Measurements from ENCODE around the gene FOXL2. TPM values are rescaled to one million over a fixed set of nuclear protein-coding genes. Genes with fewer than 3 reads are reported as not detected.

FOXL2 gene
- total RNA-seq, 4 donors from 2014 or later, result not detected

DNA sequence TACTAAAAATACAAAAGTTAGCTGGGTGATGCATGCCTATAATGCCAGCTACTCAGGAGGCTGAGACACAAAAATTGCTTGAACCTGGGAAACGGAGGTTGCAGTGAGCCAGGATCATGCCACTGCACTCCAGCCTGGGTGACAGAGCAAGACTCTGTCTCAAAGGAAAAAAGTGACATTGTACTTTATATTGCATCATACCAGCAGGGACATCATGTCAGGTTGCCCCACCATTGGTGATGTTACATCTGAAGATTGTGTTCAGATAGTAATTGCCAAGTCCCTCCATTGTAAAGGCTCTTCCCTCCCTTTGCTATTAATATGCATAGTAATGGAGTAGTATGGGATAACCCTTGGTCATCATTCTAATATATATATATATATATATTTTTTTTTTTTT, 44.8 kb downstream of the FOXL2 start:
- DNase-seq (ENCODE audit: low spot score) (no peak), ATAC-seq (ENCODE audit: low FRiP score) (no peak)
- TF ChIP-seq, protein P1, sequence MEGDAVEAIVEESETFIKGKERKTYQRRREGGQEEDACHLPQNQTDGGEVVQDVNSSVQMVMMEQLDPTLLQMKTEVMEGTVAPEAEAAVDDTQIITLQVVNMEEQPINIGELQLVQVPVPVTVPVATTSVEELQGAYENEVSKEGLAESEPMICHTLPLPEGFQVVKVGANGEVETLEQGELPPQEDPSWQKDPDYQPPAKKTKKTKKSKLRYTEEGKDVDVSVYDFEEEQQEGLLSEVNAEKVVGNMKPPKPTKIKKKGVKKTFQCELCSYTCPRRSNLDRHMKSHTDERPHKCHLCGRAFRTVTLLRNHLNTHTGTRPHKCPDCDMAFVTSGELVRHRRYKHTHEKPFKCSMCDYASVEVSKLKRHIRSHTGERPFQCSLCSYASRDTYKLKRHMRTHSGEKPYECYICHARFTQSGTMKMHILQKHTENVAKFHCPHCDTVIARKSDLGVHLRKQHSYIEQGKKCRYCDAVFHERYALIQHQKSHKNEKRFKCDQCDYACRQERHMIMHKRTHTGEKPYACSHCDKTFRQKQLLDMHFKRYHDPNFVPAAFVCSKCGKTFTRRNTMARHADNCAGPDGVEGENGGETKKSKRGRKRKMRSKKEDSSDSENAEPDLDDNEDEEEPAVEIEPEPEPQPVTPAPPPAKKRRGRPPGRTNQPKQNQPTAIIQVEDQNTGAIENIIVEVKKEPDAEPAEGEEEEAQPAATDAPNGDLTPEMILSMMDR (IDR thresholded peaks at IDR 0.05), result no peak

DNA sequence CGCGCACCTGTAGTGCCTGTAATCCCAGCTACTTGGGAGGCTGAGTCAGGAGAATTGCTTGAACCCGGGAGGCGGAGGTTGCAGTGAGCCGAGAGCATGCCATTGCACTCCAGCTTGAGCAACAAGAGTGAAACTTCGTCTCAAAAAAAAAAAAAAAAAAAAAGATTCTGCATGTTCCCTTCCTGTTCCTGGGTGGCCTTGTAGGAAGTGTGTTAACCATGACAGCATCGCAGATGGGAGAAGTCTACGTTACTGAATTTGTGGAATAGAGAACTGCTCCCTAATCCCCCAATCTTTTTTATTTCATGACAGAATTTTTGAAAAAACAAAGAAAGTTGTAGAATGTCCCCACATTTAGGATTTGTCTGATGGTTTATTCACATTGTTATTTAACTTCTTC, 45.4 kb downstream of the FOXL2 start:
- no peak for ATAC-seq (ENCODE audit: low FRiP score)
- TF ChIP-seq, protein P1 (IDR thresholded peaks at IDR 0.05), result no peak

DNA sequence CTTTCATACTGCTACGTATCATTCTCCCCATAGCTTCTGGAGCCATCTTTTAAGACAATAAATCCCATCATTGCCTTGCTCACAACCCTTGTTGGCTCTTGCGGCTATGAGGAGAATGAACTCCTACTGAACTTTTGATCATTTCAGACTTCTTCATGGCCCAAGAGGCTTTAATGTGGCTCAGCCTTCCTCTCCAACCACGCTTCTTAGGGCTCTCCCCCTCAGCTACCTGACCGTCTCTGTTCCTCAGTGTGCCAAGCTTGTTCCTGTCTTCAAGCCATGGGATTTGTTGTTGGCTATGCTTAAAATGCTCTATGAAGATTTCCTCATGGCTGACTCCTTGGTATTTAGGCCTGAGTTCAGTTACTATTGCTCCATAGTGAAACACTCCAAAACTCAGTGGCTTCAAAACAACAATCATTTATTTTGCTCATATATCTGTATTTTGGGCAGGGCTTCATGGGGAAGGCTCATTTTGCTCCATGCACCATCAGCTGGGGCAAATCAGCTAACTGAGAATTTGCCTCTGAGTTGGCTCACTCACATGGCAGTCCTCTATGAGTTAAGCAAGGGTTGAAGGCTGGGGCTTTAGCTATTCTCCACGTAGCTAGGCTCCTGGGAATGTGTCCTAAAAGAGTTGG, 47.5 kb downstream of the FOXL2 start:
- TF ChIP-seq, protein P1 (IDR thresholded peaks at IDR 0.05), result no peak
- DNase-seq (ENCODE audit: low spot score) (no peak), ATAC-seq (ENCODE audit: low FRiP score) (peak; percentile 29)

More for the DNA sequence above, 45.4 kb downstream of the FOXL2 start:
- DNase-seq (ENCODE audit: low spot score), result no peak

DNA sequence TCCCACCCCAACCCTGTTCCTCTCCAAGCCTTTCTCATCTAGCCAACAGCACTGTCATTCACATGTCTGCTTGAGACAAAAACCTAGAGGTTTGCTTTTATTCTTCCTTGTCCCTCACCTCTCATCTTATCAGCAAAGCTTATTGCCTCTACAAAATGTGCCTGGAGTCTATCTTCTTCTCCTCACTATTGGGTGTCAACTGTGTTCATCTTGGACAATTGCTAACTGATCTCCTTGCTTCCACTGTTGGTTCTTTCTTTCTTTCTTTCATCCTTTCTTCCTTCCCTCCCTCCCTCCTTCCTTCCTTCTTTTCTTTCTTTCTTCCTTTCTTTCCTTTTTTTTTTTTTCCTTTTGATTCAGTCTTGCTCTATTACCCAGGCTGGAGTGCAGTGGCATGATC, 48.2 kb downstream of the FOXL2 start:
- TF ChIP-seq, protein P1 (IDR thresholded peaks at IDR 0.05), result no peak
- DNase-seq (ENCODE audit: low spot score), result no peak
- no peak for ATAC-seq (ENCODE audit: low FRiP score)

DNA sequence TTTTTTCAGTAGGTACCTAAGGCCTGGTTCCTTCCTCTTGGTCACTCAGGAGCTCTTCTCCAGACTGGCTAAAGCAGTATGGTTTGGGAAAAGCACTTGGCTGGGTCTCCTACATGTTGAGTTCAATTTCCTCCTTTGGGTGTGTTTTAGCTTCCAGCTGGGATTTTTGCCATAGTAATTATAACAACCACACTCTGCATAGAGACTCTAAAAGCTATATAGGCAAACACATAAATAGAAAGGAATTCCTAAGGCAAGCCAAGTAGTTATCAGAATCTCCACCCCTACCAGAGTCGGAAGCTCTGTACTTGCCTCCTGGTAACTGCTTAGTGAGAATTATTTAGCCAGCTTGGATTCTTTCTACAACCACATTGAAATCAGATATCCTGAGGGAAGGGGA, 48.6 kb downstream of the FOXL2 start:
- DNase-seq (ENCODE audit: low spot score) (no peak), ATAC-seq (ENCODE audit: low FRiP score) (peak; percentile 45)
- TF ChIP-seq, protein P1 (IDR thresholded peaks at IDR 0.05), result no peak

Other genes starting within 250 kb of the FOXL2 start
- 10 to 100 TPM; 20.6 to 42.8 (median 22.4) TPM for gene PIK3CB, start 112.2 kb downstream of the FOXL2 start, total RNA-seq
- not detected for gene FOXL2NB, start 80 bp upstream of the FOXL2 start, total RNA-seq
- not detected for gene PRR23A, start 59.1 kb upstream of the FOXL2 start, total RNA-seq
- gene PRR23B, start 73.8 kb upstream of the FOXL2 start, total RNA-seq, result not detected
- gene PRR23C, start 97.8 kb upstream of the FOXL2 start, total RNA-seq, result not detected